CD4-positive, CD25-positive, alpha-beta regulatory T cell (primary cell): ENCODE data around the gene CEP83. TPM values are rescaled to one million over a fixed set of nuclear protein-coding genes. Genes with fewer than 3 reads are reported as not detected.

Experiments used
- ATAC-seq, 2 donors: fragments of 150-1000 bp; cut with Tn5 transposase; one replicate each; pipeline ENCODE4 v1.10.0; 2021; ENCODE audit warnings: low read depth in 2 of 2, moderate number of reproducible peaks in 2 of 2, moderate library complexity in 1 of 2
- DNase-seq, 3 donors: peaks; one replicate each; pipeline versions ENCODE4 v3.0.0 to v3.0.0-alpha.2; 2012 to 2022; ENCODE audit warnings: mixed read lengths in 1 of 3
- H3K27ac ChIP-seq: one replicate; pipeline ENCODE4 v1.7.0; 2013; ENCODE audit warnings: mild to moderate bottlenecking, low read length; ENCODE audit not compliant: insufficient read depth, poor library complexity, severe bottlenecking
- H3K27me3 ChIP-seq: one replicate; pipeline ENCODE4 v1.7.0; 2013; ENCODE audit warnings: low read length; ENCODE audit not compliant: control insufficient read depth, insufficient read depth
- H3K36me3 ChIP-seq: one replicate; pipeline ENCODE4 v1.7.0; 2013; ENCODE audit warnings: mild to moderate bottlenecking, low read length, moderate library complexity; ENCODE audit not compliant: control insufficient read depth, insufficient read depth
- H3K4me1 ChIP-seq: 2 replicates; pipeline ENCODE4 v1.7.0; 2013; ENCODE audit warnings: mild to moderate bottlenecking, low read length; ENCODE audit not compliant: insufficient read depth, control insufficient read depth, poor library complexity, severe bottlenecking
- H3K4me3 ChIP-seq: one replicate; pipeline ENCODE4 v1.7.0; 2013; ENCODE audit warnings: low read depth, mild to moderate bottlenecking, low read length, moderate library complexity
- H3K9me3 ChIP-seq, 2 experiments: 1 replicate in 1 of 2; 2 replicates in 1 of 2; pipeline ENCODE4 v1.7.0; 2013; ENCODE audit warnings: low read length in 2 of 2, mild to moderate bottlenecking in 1 of 2, moderate library complexity in 1 of 2; ENCODE audit not compliant: control insufficient read depth in 2 of 2
- H3K27ac Mint-ChIP-seq, 3 donors: one replicate each; pipeline ENCODE4 v1.8.0; 2020 to 2022; ENCODE audit warnings: mild to moderate bottlenecking in 3 of 3, mixed read lengths in 3 of 3, moderate library complexity in 2 of 3
- H3K27me3 Mint-ChIP-seq: one replicate; pipeline ENCODE4 v1.8.0; 2022; ENCODE audit warnings: mild to moderate bottlenecking, mixed read lengths
- H3K36me3 Mint-ChIP-seq: one replicate; pipeline ENCODE4 v1.8.0; 2020; ENCODE audit warnings: mixed read lengths
- H3K4me1 Mint-ChIP-seq, 4 donors: one replicate each; pipeline ENCODE4 v1.8.0; 2020 to 2022; ENCODE audit warnings: mixed read lengths in 4 of 4, mild to moderate bottlenecking in 1 of 4
- H3K4me3 Mint-ChIP-seq, 4 donors: one replicate each; pipeline ENCODE4 v1.8.0; 2020 to 2022; ENCODE audit warnings: mild to moderate bottlenecking in 4 of 4, mixed read lengths in 4 of 4, moderate library complexity in 3 of 4
- H3K9me3 Mint-ChIP-seq, 7 donors: one replicate each; pipeline ENCODE4 v1.8.0; 2020 to 2022; ENCODE audit warnings: mixed read lengths in 7 of 7, mild to moderate bottlenecking in 3 of 7, moderate library complexity in 2 of 7
- polyA plus RNA-seq, 4 donors: library from polyadenylated mRNA; unstranded; fragments of 300-500 nt; fragmentation: Illumina TruSeq; gene quantifications; one replicate each; pipeline ENCODE4 v1.2.3, GENCODE V29; 2021
- total RNA-seq: library from RNA; stranded (reverse); gene quantifications from one replicate; pipeline ENCODE4 v1.2.3, GENCODE V29; 2022

Gene CEP83, protein sequence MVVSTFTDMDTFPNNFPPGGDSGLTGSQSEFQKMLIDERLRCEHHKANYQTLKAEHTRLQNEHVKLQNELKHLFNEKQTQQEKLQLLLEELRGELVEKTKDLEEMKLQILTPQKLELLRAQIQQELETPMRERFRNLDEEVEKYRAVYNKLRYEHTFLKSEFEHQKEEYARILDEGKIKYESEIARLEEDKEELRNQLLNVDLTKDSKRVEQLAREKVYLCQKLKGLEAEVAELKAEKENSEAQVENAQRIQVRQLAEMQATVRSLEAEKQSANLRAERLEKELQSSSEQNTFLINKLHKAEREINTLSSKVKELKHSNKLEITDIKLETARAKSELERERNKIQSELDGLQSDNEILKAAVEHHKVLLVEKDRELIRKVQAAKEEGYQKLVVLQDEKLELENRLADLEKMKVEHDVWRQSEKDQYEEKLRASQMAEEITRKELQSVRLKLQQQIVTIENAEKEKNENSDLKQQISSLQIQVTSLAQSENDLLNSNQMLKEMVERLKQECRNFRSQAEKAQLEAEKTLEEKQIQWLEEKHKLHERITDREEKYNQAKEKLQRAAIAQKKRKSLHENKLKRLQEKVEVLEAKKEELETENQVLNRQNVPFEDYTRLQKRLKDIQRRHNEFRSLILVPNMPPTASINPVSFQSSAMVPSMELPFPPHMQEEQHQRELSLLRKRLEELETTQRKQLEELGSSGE
- 14.2 TPM for total RNA-seq
- polyA plus RNA-seq, result 1 to 10 TPM; 3.7 to 5.5 (median 4.6) TPM

DNA sequence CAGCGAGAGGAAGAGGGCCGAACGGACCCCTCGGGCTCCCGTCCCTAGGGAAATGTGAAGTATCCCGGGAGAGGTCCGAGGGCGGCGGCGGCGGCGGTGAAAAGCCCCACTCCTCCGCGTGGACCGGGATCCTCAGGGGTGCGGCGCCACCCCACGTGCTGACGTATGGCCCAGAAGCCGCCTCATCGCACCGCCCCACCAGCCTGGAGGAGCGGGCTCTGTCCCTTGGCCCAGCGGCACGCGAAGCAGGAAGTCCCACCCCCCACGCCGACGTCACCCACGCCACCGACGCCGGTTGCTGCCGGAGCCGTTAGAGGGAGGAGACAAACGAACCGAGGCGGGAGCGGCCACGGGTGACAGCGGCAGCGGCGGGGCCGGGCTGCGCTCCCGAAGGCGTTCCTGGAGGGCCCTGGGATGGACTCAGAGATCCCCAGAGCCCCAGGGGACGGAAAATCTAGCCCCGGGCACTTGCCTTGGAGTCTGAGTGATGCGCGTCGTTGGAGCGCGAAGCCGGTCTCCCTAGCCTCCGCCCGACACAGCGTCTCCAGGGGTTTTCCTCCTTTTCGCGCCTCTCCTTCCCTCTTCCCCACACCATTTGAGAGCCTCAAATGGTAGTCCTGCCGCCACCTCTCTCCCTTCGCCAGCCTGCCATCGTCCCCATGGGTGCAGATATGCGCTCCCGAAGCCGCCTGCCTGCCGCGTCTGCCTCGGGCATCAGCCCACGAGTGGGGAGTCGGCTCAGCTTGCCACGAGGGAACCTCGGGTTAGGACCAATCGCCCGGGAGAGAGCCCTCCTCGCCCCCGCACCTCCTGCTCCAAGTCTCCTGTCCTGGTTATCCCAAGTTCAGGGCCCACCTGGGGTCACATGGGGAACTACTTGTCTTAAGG is at the start of gene CEP83:
TSS of gene CEP83 (minus strand) at position 140 of the 888 bp plus-strand sequence. CDS start 47,377 bp downstream, outside the sequence.
- peaks cover 0 to 4% (median 0%) of the 10 kb centered on the region in 7 donors for H3K9me3 Mint-ChIP-seq
- no peaks in the 10 kb centered on the region for H3K36me3 ChIP-seq
- no peaks in the 10 kb centered on the region for H3K27me3 ChIP-seq
- H3K4me3 Mint-ChIP-seq, result peak within 1 kb of the TSS; percentile 87 to 97 (median 95)
- H3K36me3 Mint-ChIP-seq, result peaks cover under 1% of the 10 kb centered on the region
- peak within 1 kb of the TSS; percentile 32 to 97 (median 95) for H3K27ac Mint-ChIP-seq
- H3K4me1 Mint-ChIP-seq, result peaks cover 19 to 42% (median 24%) of the 10 kb centered on the region in 4 donors
- H3K4me1 ChIP-seq, result peaks cover 13% of the 10 kb centered on the region
- peak; percentile 99 for ATAC-seq
- H3K4me3 ChIP-seq, result peak within 1 kb of the TSS; percentile 88
- H3K9me3 ChIP-seq, result no peaks in the 10 kb centered on the region
- peak within 1 kb of the TSS; percentile 87 for H3K27ac ChIP-seq
- peak; percentile 95 to 97 (median 96) for DNase-seq
- peaks cover 5% of the 10 kb centered on the region for H3K27me3 Mint-ChIP-seq

DNA sequence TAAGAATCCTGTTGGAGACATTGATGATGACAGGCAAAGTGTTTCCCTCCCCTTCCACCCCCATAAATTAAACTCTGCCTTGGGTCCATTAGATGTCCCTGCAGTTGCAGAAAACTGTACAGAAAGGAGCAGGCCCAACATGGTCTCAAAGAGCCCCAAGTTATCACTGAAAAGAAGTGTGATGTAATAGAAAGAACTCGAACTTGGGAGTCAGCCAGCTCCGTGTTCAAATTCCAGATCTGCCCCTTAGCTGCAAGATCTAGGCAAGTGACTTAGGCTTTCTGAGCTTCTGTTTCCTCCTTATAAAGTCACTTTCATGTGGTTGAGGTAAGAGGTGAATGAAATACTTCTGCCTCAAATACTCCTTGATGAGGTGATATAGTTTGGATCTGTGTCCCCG is 49.6 kb upstream of the CEP83 start:
- H3K4me1 ChIP-seq, result no peaks in the 10 kb centered on the region
- Mint-ChIP-seq H3K4me3 (no peak overlapping the region), H3K36me3 (no peaks in the 10 kb centered on the region), H3K4me1 (no peaks in the 10 kb centered on the region), H3K27ac (no peak overlapping the region), H3K9me3 (peaks cover 0 to 2% (median 0%) of the 10 kb centered on the region in 7 donors), H3K27me3 (peaks cover 4% of the 10 kb centered on the region)
- no peak overlapping the region for H3K27ac ChIP-seq
- peaks cover 2% of the 10 kb centered on the region for H3K27me3 ChIP-seq
- no peak overlapping the region for H3K4me3 ChIP-seq
- H3K9me3 ChIP-seq, result no peaks in the 10 kb centered on the region
- ATAC-seq (no peak), DNase-seq (no peak)
- no peaks in the 10 kb centered on the region for H3K36me3 ChIP-seq

DNA sequence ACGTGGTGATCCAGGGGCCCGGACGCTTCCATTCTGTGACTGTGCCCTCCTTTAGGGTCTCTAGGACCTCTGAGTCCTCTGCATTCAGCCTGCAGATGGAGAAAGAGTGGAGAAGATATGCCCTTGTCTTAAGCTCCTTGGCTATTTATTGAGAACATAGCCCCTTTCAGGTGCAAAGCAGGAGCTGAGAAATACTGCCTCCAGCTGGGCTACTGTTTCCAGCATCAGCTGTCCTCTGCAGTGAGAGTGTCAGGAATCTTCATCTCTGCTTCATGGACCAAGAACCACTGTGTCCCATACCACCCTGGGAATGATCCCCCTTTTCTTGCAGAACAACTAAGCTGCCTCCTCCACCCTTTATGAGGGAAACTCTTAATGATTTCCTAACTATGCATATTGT is 47.8 kb upstream of the CEP83 start:
- Mint-ChIP-seq H3K27ac (no peak overlapping the region), H3K4me3 (peak overlapping the region in 1 of 4 donors; percentile 2), H3K4me1 (no peaks in the 10 kb centered on the region), H3K36me3 (no peaks in the 10 kb centered on the region), H3K27me3 (no peaks in the 10 kb centered on the region), H3K9me3 (peaks cover 0 to 4% (median 0%) of the 10 kb centered on the region in 7 donors)
- DNase-seq (no peak), ATAC-seq (no peak)
- Histone ChIP-seq H3K27ac (no peak overlapping the region), H3K27me3 (peaks cover 2% of the 10 kb centered on the region), H3K4me1 (no peaks in the 10 kb centered on the region), H3K36me3 (no peaks in the 10 kb centered on the region), H3K9me3 (no peaks in the 10 kb centered on the region), H3K4me3 (no peak overlapping the region)

DNA sequence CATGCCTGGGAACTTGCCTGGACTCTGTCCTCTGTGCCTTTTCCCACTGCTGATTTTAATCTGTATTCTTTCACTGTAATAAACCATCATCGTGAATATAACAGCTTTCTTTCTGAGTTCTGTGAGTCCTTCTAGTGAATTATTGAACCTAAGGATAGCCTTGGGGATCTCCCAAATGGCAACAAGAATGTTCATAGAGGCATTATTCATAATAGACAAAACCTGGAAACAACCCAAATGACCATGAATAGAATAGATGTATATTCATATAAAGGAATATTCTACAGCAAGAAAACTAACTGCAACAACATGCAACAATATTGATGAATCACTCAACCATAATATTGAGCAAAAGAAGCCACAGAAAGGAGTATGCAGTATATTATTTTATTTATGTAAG is 44.7 kb upstream of the CEP83 start:
- H3K27me3 Mint-ChIP-seq, result no peaks in the 10 kb centered on the region
- Histone ChIP-seq H3K4me3 (no peak overlapping the region), H3K9me3 (no peaks in the 10 kb centered on the region), H3K4me1 (no peaks in the 10 kb centered on the region), H3K27ac (no peak overlapping the region), H3K27me3 (peaks cover 2% of the 10 kb centered on the region), H3K36me3 (no peaks in the 10 kb centered on the region)
- H3K4me3 Mint-ChIP-seq, result no peak overlapping the region
- H3K27ac Mint-ChIP-seq, result no peak overlapping the region
- no peaks in the 10 kb centered on the region for H3K36me3 Mint-ChIP-seq
- no peak for ATAC-seq
- no peak for DNase-seq
- no peaks in the 10 kb centered on the region for H3K4me1 Mint-ChIP-seq
- H3K9me3 Mint-ChIP-seq, result peaks cover 0 to 13% (median 0%) of the 10 kb centered on the region in 7 donors

DNA sequence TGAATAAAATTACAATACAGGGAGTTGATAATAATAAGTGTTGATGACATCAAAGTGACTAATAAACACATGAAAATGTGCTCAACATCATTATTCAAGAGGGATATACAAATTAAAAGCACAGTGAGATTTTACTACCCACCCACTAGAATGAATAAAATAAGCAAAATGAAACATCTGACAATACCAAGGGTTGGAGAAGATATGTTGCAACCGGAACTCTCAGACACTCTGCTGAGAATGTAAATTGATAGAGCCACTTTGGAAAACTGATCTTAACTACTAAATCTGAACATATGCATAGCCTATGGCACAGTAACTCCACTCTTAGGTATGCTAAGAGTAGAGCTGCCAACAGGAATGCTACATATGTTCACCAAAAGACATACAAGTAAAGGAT is 44.0 kb upstream of the CEP83 start:
- peaks cover 2% of the 10 kb centered on the region for H3K27me3 ChIP-seq
- no peak overlapping the region for H3K4me3 ChIP-seq
- H3K4me3 Mint-ChIP-seq, result no peak overlapping the region
- H3K36me3 Mint-ChIP-seq, result no peaks in the 10 kb centered on the region
- H3K4me1 Mint-ChIP-seq, result no peaks in the 10 kb centered on the region
- H3K27me3 Mint-ChIP-seq, result no peaks in the 10 kb centered on the region
- ATAC-seq (no peak), DNase-seq (no peak)
- no peaks in the 10 kb centered on the region for H3K4me1 ChIP-seq
- H3K27ac Mint-ChIP-seq, result no peak overlapping the region
- H3K9me3 ChIP-seq, result no peaks in the 10 kb centered on the region
- no peak overlapping the region for H3K27ac ChIP-seq
- H3K9me3 Mint-ChIP-seq, result peaks cover 0 to 13% (median 0%) of the 10 kb centered on the region in 7 donors
- no peaks in the 10 kb centered on the region for H3K36me3 ChIP-seq

DNA sequence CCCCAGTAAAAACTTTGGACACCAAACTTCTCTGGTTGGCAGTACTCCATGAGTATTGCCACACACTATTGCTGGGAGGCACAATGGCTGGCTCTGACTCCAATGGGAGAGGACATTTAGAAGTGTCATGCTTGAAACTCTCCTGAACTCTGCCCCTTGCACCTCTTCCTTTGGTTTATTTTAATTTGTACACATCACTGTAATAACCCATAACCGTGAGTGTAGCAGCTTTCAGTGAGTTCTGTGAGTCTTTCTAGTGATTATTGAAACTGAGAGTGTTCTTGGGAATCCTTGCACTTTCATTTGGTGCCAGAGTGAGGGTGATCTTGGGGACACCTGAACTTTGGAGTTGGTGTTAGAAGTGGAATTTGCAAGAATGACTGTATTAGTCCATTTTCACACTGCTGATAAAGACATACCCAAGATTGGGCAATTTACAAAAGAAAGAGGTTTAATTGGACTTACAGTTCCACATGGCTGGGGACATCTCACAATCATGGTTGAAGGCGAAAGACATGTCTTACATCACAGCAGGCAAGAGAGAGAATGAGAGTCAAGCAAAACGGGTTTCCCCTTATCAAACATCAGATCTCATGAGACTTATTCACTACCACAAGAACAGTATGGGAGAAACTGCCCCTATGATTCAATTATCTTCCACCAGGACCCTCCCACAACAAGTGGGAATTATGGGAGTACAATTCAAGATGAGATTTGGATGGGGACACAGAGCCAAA is 41.3 kb upstream of the CEP83 start:
- Mint-ChIP-seq H3K4me1 (no peaks in the 10 kb centered on the region), H3K4me3 (no peak overlapping the region), H3K36me3 (no peaks in the 10 kb centered on the region)

DNA sequence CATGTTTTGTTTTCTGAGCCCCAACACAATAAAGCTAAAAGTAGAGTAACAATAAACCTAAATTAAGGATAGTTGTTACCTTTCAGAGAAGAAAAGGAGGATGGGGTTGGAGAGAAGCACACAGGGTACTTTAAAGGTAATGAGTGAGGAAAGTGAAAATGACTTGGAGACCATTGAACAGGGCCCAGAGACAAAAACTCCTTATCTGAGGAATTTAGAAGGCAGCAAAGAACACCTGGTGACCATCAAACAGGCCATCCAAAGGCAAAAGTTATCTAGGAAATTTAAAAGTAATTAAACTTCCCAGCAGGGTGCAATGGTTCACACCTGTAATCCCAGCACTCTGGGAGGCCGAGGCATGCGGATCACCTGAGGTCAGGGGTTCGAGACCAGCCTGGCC is 39.0 kb upstream of the CEP83 start:
- DNase-seq, result no peak
- Histone ChIP-seq H3K4me1 (no peaks in the 10 kb centered on the region), H3K36me3 (no peaks in the 10 kb centered on the region), H3K27ac (no peak overlapping the region), H3K4me3 (no peak overlapping the region), H3K9me3 (peaks cover 3 to 4% of the 10 kb centered on the region in 2 experiments), H3K27me3 (peaks cover 4% of the 10 kb centered on the region)
- Mint-ChIP-seq H3K27ac (no peak overlapping the region), H3K4me3 (no peak overlapping the region), H3K27me3 (peaks cover 6% of the 10 kb centered on the region), H3K4me1 (no peaks in the 10 kb centered on the region), H3K36me3 (no peaks in the 10 kb centered on the region), H3K9me3 (peaks cover 0 to 22% (median 3%) of the 10 kb centered on the region in 7 donors)
- no peak for ATAC-seq

More for the DNA sequence above, 41.3 kb upstream of the CEP83 start:
- H3K27me3 ChIP-seq, result peaks cover 2% of the 10 kb centered on the region
- peaks cover 4% of the 10 kb centered on the region for H3K27me3 Mint-ChIP-seq
- no peak overlapping the region for H3K27ac Mint-ChIP-seq
- H3K36me3 ChIP-seq, result no peaks in the 10 kb centered on the region
- H3K9me3 Mint-ChIP-seq, result peaks cover 0 to 22% (median 0%) of the 10 kb centered on the region in 7 donors
- H3K27ac ChIP-seq, result no peak overlapping the region
- DNase-seq, result no peak
- H3K9me3 ChIP-seq, result peaks cover 3 to 4% of the 10 kb centered on the region in 2 experiments
- no peak for ATAC-seq
- no peaks in the 10 kb centered on the region for H3K4me1 ChIP-seq
- H3K4me3 ChIP-seq, result no peak overlapping the region
